Activated effector memory CD4-positive, alpha-beta T cell treated with Interleukin-2 at 50 U/mL for 16 hours (primary cell): ENCODE measurements around the gene RAB11FIP2.
A peak's percentile ranks its signal among the peaks of the same experiment; 100 is the strongest.
"Not testable (repeated sequence)": the region's sequence is repeated elsewhere in the genome, so short reads cannot be mapped to it uniquely, and the experiment has no call there.

Source experiments
- DNase-seq: peaks from one replicate; pipeline ENCODE4 v3.0.0-alpha.2; 2020

Gene RAB11FIP2, protein sequence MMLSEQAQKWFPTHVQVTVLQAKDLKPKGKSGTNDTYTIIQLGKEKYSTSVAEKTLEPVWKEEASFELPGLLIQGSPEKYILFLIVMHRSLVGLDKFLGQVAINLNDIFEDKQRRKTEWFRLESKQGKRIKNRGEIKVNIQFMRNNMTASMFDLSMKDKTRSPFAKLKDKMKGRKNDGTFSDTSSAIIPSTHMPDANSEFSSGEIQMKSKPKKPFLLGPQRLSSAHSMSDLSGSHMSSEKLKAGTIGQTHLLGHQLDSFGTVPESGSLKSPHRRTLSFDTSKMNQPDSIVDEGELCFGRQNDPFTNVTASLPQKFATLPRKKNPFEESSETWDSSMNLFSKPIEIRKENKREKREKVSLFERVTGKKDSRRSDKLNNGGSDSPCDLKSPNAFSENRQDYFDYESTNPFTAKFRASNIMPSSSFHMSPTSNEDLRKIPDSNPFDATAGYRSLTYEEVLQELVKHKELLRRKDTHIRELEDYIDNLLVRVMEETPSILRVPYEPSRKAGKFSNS

DNA sequence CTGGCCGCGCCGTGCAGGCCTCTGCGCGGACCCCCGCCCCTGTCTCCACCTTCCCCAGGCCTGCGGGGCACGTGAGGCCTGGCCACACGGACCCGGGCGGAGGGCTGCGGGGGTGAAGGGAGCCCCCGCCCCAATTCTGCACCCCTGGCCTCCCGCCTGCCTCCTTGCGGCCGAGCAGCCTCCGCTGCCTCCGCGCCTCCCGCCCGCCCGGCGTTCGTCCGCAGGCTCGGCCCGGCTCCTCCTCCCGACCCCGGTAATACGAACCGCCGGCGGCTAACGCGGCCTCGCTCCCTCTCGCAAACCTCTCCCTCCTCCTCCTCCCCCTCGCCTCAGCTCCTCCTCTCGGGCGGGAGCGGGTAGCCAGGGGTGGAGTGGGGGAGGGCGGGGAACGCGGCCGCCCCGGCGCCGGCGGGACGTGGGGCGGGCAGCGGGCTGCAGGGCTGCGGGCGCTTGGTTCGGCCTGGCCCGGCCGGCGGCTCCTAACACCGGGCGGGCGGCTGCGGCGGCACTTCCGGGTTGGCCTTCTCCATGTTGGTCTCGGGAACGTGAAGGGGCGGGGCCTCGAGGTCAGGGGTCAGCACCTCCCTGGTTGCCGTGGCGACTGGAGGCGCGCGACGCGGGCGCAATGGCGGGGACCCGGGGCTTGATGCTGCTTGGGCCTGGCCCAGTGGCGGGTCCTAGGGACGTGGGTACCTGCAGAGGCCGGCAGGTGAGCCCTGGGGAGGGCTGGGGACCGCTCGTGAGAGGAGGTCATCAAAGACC is at the start of gene RAB11FIP2:
Gene RAB11FIP2, minus strand, starts transcription at position 547 of the 762 bp plus-strand sequence. CDS start 778 bp downstream, outside the sequence.
- peak; percentile 92 for DNase-seq

DNA sequence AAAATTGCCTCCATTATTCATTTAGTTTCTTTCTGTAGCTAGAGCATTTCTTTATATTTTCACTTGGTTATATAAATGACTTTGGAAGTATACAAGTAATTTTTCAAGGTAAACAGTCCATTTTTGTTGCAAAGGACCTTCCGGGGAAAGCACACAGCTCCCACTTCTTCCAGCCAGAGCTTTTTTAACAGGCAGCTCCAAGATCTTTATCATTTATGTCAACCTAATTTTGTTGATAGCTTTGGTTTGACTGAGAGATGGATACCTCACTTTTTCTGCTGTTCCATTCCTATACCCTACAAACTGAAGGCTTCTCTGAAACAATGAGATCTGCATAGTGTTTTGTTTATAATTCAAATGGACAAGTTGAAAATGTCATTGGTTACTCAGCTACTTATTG is 49.3 kb upstream of the RAB11FIP2 start:
- no peak for DNase-seq

DNA sequence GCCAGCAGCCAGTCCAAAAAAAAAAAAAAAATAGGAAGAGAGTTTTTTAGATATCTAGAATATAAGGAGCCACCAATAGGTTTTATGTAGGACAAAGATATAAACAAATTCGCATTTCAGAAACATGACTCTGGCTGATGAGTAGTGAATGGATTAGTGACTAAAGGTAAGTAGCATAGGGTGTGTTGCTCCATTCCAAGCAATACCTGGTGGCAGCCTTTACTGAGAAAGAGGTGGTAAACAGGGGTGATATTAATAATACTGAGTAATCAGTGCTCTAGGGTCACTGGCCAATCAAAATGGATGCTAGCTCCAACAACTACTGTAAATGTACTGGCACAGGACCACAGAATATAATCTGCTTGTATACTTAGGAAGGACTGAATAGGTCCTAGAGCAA is 45.5 kb upstream of the RAB11FIP2 start:
- no peak for DNase-seq

DNA sequence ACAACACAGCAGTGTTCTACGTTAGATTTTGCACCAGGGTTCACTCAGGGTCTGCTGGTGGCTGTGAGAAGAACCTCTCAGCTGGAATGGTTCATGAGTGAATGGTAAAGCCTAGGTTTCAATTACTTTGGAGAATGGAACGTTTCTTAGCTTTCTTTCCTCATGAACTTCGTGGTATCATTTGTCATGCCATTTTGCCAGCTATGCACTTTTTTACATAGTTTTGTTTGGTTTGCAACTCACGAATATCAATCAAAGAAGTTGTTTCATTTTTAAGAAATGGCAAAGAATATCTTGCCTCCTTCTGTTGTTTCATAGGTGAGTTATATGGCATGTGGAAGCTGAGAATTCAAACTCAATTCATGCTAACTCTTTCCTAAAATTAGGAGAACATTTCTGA is 34.1 kb upstream of the RAB11FIP2 start:
- no peak for DNase-seq

DNA sequence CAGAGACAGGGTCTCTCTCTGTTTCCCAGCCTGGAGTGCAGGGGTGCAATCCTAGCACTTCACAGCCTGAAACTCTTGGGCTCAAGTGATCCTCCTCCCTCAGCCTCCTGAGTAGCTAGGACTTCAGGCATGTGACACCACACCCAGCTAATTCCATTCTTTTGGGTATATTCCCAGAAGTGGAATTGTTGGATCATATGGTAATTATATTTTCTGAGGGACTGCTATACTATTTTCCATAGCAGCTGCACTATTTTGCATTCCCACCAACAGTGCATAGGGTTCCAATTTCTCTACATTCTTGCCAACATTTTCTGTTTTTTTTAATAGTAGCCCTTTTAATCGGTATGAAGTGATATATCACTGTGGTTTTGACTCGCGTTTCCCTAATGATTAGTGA is 30.0 kb upstream of the RAB11FIP2 start:
- no peak for DNase-seq

- no peak for DNase-seq
Observed at GRCh38 chr10:118072840-118073239, 26.1 kb upstream of the RAB11FIP2 start.

GRCh38 chr10:118067389-118067788 is 20.6 kb upstream of the RAB11FIP2 start:
- not testable (repeated sequence) for DNase-seq

GRCh38 chr10:118062798-118063238 is 16.1 kb upstream of the RAB11FIP2 start:
- DNase-seq = no peak

- no peak for DNase-seq
Observed at GRCh38 chr10:118058371-118058770, 11.6 kb upstream of the RAB11FIP2 start.

DNA sequence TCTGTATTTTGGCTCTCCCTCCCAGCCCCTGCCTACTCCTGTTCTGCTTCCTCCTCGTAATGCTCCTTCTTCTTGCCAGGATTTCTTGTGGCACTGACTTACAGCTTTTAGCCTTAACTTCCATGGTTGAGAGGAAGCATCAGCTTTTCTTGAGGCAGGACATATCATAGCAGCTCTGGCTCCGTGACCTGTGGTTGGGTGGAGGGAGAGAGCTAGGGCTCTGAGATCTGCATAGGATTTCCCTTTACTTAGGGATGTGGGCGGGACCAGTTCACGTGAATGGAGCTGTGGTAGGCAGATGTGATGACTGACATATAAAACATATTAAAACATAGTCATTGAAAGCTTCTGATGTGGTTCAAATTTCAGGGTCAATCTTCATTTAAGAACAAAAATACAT is 10.6 kb upstream of the RAB11FIP2 start:
- DNase-seq = no peak

DNA sequence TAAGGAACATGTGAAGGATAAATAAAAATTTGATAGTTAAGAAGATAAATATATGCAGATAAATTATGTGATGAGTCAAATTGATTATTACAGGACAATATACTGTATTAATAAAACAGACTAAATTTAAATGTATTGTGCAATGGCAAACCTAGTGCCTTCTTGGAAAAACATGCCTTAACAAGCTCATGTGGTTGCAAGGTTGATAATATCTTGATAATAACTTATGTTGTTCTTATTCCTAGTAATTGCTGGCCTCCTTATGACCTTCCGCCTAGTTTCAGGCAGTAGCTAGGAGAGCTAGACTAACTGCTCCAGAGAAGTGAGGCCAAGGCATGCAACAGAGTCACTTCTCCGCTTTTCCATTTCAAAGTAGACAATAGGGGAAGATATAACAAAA is 7.6 kb upstream of the RAB11FIP2 start:
- DNase-seq = no peak

- no peak for DNase-seq
Observed at GRCh38 chr10:118052816-118053215, 6.1 kb upstream of the RAB11FIP2 start.

GRCh38 chr10:118047880-118048279 is 1.1 kb upstream of the RAB11FIP2 start:
- DNase-seq = no peak

DNA sequence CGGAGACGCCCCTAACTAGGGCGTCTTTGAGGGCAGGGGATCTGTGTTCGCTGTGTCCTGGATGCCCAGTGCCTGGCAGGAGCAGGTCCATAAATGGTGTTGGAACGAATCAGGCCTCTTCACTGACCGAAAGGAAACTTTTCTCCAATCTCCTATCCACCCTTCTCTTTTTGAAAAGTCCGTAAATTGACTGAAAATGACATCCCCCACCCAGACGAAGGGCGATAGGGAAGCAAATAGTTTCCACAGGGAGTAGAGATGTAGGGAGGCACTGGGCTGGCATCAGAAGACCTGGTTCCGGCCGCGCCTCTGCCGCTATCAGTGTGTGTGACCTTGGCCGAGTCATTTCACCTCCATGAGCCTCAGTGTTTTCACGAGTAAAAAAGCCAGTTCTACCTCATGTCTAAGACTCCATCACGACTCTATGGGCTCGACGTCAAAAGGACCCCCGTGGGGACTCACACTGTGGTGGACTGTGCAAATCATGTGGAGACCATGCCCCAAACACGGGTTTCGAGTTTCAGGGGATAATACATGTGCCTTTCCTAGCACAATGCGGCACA is 497 bp upstream of the RAB11FIP2 start:
- no peak for DNase-seq

- DNase-seq = peak; percentile 17
Observed at GRCh38 chr10:118045837-118046394, 825 bp downstream of the RAB11FIP2 start.

- DNase-seq = no peak
Observed at GRCh38 chr10:118045158-118045836, 1.4 kb downstream of the RAB11FIP2 start.

DNA sequence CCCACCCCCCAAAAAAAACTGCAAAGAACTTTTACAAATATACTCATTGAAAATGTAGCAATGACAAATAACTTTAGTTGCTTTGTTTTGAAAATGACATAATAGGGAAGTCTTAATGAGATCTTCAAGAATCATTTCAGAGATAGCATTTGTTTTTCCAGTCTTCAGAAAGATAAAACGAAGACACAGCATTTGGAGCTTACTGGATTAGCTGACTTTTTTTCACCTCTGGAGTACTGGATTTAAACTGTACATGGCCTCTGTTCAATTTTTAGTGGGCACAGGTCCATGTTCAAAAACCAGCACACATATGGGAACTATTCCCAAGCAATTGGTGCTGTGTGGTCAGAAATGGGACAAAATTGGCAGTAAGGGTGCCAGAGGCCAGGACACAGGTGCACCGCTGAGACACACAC is 3.9 kb downstream of the RAB11FIP2 start:
- DNase-seq = no peak

DNA sequence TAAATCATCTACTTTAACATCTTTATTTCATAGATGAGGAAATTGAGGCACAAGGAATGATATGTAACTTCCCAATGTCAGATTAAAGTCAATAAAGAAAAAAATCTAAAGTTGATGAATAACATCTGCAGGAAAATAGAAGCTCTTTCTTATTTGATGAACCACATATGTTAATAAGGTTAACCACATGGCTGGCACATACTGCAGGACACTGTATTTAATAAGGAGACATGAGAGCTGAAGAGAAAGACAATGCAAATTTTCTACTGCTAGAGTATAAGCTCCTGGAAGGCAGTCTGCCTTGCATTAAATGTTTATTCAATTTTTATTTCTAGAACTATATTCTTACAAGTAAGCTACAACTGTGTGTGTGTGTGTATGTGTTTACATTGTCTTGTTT is 4.4 kb downstream of the RAB11FIP2 start:
- no peak for DNase-seq

DNA sequence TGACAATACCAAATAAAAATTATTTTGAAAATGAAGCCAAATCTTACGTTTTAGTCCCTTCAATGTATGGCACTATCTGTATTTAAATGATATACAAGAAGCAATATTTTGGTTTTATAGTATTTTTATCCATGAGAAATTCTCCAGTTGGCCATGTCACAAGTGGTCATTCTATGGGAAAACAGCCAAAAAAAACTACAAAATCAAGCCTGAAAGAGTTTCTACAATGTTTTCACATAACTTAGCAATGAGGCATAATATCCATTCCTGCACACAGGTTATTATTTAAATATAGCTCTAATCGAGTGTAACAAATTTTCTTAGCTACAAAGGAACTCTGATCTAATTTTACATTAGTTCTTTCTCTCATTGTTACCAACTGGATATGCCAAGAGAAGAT is 5.4 kb downstream of the RAB11FIP2 start:
- DNase-seq = no peak

DNA sequence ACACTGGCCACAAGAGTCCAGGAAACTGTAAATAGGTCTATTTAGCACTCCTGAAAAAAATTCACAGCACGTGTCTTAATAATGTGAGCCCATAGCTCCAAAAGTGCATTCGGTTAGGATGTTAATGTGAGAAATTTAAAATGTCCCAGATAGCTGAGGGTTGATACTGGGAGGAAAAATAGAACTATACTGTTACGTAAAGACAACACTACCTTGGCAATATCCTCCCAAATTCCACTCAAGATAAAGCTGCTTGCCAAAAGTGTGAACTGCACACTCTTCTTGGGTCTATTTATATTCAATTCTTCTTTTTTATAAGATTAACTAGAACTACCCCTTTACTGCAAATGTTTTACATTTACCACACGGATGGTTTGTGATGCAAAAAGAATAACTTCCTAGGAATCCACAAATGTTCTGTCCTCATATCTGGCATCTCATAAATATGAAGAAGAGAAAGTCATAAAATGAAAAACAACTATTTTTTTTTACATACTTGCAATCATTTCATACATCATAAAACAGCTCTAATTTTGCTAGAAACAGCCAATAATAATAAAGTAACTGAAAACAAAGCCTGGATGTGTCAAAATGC is 10.4 kb downstream of the RAB11FIP2 start:
- DNase-seq = no peak

- DNase-seq = no peak
Observed at GRCh38 chr10:118035354-118036005, 11.3 kb downstream of the RAB11FIP2 start.
